GM20431 (cell line): ENCODE data around the gene DVL3.
"Not testable (repeated sequence)": the region's sequence is repeated elsewhere in the genome, so short reads cannot be mapped to it uniquely, and the experiment has no call there.

Experiments
- in situ Hi-C: fragments of 300-500 bp; cut with MseI, MboI; formaldehyde crosslinking; loops from one replicate; pipeline ENCODE4 v1.15.0; 2020; ENCODE audit warnings: low sequenced_read_pairs; ENCODE audit not compliant: unreplicated experiment

The DVL3 gene

DNA sequence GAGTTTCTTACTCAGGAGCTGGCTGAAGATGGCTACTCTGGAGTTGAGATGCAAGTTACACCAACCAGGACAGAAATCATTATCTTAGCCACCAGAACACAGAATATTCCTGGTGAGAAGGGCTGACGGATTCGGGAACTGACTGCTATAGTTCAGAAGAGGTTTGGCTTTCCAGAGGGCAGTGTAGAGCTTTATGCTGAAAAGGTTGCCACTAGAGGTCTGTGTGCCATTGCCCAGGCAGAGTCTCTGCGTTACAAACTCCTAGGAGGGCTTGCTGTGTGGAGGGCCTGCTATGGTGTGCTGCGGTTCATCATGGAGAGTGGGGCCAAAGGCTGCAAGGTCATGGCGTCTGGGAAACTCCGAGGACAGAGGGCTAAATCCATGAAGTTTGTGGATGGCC, 5.4 kb upstream of the DVL3 start:
- in situ Hi-C loops: not testable (repeated sequence)

DNA sequence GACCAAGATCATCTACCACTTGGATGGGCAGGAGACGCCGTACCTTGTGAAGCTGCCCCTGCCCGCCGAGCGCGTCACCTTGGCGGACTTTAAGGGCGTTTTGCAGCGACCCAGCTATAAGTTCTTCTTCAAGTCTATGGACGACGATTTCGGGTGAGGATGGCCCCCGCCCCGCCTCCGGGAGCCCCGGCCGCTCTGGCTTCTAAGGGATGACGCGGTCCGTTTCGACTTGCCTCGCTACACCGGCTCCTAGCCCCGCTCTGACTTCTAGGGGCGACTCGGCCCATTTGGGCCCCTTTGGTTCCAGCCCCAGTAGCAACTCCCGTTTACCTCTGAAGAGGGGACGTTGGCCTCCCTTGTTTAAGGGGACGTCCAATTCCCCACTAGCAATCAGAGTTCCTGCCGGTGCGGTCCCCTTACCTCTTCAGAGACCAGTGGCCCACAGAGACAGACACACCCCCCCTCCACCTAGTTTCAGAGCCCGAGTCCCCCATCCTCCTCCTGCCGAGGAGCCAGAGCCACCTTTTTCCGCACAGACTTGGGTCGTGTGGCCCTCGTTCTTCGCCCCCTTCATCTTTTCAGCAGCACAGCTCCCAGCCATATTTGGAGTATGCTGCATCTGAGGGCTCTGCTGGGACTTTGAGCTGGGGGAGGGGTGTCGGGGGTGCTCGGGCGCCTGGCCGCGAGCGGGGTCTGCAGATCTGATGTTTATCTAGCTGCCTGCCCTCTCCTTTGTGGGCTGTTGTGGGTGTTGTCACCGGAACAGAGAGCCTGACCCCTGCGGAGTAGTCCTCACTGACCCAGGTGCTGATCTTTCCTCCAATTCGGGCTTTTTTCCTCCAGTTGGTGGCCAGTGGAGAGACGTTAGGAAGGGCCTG, 706 bp downstream of the DVL3 start:
- in situ Hi-C loops: no loop called here

DNA sequence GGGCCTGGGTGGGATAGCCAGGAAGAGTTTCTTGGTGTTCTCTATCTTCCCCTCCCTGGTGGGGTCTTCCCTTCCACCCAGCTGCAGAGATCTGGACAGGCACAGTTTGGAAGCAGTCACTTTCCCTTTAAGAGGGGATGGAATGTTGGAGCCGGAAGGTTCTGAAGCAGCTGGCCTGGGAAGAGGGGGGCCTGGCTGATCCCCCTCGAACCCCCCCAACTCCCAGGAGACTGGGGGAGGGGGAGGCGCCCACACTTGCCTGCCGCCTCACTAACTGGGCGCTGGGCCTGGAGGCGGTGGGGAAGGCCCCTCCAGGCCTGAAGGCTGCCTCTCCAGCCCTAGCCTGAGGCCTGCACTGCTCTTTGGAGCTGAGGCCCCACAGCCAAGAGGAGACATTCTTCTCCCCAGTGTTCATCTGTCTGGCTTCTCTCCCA, 1.4 kb downstream of the DVL3 start:
- in situ Hi-C loops: no loop called here

DNA sequence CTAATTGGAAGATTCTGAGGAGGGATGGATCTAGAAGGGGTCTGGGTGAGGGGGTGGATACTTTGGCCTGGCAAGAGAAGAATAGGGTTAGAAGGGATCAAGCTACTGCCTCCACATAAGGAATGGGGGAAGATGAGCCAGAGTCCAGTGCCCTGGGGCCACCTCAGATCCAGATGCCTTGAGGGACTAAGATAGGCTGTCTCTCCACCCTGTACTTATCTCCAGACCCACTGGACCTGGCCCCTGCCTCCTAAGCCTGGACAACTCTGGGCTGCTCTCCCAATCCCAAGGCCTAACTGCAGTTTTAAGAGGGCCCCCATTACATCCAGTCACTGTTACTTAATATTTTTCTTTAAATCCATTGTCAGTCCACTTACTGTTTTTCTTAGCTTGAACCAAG, 2.0 kb downstream of the DVL3 start:
- in situ Hi-C loops: no loop called here

DNA sequence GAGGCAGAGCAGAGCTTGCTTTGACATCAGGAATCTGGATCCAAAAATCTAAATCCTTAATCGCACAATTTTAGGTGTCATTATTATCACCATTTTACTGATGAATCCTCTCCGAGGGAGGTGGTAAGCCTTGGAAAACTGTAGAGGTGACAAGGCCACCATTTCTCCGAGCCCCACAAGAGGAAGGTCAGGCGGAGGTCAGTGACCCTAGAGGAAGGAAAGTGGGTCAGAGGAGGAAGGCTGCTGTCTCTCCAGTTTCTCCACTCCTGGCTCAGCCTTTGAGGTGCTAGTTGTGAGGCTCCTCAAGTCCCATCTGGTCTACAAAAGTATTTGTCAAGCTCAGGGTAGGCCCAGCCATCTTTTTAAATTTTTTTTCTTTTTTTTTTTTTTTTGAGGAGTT, 3.2 kb downstream of the DVL3 start:
- in situ Hi-C loops: no loop called here

DNA sequence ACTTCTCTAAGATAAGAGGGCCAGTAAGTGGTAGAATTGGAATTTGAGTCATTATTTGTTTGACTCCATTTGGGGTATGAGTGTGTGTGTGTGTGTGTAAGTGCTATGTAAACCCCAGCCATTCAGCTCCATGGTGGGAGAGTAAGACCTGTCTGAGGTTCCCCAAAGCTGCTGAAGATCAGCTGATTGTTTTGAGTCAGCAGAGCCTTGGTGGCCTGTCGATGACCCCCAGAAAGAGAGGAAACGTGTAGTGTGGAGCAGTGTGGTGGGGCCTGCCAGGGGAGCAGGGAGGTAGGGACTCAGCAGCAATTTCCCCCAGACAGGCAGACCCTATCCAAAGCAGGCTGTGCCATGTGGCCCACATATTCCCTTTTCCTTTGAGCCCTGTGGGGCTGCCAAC, 5.3 kb downstream of the DVL3 start:
- in situ Hi-C loops: no loop called here

DNA sequence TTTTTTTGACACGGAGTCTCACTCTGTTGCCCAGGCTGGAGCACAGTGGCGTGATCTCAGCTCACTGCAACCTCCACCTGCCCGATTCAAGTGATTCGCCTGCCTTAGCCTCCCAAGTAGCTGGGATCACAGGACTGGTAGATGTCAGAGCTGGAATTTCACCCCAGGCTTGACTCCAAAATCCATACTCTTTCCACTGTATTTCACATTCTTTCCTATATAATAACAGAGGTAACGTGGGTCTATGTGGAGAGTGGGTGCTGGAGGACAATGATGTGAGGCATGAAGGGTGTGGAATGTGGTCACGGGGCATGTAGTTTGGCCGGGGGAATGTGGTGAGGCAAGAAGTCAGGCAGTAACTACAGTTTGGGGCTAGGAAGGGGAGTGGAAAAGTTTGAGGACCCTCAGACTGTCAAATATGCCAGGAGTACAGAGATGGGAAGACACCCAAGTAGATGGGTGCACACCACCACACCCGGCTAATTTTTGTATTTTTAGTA, 7.4 kb downstream of the DVL3 start:
- in situ Hi-C loops: not testable (repeated sequence)

DNA sequence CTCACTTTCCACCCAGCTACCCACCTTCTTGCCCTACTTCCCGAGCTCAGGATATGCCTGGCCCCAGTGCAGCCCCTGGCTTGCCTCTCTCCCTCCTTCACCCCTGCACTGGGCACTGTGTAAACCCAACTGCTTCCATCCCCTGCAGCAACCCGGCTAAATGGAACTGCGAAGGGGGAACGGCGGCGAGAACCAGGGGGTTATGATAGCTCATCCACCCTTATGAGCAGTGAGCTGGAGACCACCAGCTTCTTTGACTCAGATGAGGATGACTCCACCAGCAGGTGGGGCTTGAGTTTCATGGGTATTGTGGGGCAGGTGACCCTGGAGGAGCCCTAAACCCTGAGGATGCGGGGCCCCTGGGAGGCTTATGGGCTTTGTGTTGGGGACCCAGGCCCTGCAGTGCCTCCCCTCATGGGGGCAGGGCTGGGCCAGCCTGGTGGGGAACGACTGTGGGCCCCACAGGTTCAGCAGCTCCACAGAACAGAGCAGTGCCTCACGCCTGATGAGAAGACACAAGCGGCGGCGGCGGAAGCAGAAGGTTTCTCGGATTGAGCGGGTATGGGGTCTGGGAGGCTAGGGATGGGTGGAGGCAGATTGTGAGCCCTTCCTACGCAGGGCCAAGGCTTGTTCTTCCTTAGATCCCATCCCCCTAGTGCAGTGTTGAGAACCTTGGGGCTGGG, 9.6 kb downstream of the DVL3 start:
- in situ Hi-C loops: no loop called here

DNA sequence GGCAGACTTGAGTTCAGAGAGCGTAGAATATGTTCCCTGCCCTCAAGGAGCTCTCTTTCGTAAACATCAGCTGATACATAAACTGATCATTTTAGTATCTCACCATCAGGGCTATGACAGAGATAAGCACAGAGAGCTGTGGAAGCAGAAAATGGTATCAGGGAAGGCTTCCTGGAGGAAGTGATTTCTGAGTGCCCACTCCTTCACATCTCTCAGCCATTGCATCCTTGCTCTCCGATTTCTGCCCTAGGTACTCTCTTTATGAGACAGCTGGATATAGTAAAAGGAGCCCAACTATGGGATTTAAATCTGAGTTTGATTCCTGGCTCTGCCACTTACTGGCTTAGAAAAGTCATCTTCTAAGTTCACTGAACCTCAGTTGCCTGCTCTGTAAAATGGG, 10.4 kb downstream of the DVL3 start:
- in situ Hi-C loops: no loop called here

DNA sequence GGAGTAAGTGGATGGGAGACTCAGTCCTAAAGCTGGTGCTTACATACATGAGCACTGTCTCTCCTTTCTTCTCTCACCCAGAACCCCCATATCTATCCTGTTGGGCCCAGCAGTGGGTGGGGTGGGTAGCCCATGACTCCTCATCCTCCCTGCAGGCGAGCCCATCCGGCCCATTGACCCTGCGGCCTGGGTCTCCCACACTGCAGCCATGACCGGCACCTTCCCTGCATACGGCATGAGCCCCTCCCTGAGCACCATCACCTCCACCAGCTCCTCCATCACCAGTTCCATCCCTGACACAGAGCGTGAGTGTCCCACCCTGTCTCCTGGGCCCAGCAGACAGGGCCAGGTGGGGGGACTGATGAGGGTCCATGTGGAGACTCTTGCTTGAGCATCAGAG, 11.5 kb downstream of the DVL3 start:
- in situ Hi-C loops: no loop called here

DNA sequence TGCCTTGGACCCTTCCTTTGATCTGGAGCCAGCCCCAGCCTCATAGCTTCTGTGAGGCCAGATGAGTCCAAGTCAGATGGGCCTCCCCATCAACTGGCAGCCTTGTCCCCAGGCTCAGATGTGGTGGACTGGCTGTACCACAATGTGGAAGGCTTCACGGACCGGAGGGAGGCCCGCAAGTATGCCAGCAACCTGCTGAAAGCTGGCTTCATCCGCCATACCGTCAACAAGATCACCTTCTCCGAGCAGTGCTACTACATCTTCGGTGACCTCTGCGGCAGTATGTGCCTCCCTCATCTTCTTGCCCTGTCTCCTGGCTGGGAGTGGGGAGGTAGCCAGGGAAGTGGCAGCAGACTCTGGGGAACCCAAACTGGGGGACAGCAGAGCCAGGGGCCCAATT, 12.6 kb downstream of the DVL3 start:
- in situ Hi-C loops: no loop called here

DNA sequence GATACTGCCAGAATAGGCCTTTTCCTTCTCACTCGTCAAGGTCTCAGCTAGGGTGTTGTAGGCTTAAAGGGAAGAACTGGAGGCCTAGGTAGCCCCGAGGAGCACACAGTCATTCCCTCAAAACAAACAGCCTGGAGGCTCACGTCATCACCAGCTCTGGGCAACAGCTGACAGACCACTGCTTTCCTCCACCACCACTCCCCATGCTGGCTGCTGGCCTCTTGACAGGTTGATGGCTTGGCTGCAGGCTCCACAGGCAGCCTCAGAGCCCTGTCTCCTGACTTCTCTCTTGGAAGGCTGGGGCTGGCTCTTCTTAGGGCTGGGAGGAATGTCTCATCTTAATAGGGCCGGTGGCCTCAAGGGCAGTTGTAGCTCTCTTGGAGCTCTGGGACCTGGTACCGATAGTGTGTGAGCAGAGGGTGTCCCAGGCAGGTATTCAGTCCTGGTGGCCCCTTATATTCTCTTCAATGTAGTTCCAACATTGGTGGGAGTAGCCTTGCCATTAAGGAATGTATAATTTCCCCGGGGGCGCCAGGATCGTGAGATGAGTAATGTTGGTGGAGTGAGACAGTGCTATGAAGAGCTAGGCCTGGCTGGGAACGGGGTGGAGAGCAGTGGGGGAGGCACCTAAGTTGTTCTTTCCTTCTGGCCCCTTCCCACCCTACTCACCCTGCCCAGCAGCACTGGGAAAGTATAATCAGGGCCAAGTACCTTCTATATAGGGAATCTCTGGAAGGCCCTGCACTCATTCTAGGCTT, 13.4 kb downstream of the DVL3 start:
- in situ Hi-C loops: no loop called here

DNA sequence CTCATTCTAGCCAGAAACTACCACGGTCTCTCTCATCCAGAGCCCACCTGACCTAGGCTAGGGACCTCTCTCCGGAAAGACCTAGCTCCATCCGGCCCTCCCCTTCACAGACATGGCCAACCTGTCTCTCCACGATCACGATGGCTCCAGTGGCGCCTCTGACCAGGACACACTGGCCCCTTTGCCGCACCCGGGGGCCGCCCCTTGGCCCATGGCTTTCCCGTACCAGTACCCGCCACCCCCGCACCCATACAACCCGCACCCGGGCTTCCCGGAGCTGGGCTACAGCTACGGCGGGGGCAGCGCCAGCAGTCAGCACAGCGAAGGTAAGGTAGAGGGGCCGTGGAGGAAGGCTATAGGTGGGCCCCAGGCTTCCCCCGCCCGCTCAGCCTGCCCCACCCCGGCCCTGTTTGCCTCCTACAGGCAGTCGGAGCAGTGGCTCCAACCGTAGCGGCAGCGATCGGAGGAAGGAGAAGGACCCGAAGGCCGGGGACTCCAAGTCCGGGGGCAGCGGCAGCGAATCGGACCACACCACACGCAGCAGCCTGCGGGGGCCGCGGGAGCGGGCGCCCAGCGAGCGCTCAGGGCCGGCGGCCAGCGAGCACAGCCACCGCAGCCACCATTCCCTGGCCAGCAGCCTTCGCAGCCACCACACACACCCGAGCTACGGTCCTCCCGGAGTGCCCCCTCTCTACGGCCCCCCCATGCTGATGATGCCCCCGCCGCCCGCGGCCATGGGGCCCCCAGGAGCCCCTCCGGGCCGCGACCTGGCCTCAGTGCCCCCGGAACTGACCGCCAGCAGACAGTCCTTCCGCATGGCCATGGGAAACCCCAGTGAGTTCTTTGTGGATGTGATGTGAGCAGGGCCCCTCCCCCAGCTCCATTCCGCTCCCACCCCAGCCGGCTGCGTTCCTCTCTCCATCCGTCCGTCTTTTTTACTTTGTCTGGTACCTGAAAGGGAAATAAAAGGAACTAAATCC, 15.0 kb downstream of the DVL3 start:
- in situ Hi-C loops: no loop called here

DNA sequence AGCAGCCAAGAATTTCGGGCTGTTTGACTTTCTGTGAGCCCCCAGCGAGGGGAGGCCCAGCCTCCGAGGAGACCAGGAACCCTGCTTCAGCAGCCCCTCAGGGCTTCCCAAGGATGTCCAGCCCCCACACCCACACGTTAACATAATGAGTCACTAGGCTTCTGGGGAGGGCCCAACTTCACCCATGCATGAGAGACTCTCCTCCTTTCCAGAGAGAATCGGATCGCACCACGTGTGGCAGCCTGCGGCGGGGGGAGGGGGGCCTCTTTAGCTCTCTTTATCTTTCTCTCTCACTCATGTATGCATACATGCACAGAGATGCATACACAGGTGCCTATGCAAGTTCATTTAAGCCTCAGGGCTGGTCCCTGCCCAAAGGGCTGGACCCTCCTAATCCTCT, 16.4 kb downstream of the DVL3 start:
- in situ Hi-C loops: no loop called here

DNA sequence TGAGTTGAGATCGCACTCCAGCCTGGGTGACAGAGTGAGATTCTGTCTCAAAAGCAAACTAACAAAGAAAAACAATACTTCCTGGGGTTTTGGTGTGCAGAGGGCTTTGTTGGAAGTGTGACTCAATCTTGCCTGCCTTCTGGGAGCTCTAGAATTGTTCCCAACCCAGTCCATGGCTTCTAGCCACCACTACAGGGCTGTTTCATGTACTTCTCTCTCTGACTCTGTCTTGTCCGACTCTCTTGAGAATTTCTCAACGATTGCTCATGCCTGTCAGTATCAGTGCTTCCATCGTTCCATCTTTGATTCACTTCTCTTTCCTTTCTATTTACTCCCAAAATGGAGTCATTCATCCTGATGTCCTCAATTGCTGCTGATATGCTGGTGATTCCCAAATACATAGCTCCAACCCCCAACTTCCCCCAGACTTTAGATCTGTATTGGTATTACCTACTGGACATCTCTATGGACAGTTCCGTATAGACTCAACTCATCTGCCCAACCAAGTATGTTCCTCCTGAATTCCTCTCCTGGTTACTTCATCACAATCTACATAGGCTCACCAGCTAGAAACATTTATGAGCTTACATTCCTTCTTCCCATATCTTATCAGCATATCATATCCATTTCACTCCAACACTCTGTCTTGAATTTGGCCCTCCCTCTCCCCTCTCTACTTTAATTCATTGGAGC, 17.6 kb downstream of the DVL3 start:
- in situ Hi-C loops: no loop called here

DNA sequence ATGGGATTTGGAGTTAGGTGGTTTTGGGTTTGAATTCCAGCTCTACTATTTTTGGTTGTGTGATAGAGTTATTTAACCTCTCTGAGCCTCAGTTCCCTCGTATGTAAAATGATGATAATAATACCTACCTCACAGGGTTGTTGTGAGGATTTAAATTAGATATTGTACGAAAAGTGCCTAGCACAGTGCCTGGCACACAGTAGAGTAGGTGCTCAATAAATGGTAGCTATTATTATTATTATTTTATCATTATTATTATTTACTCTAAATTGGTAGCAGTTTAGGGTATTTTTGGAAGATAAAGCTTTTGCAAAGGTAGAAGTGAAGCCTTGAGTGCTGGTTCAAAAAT, 18.2 kb downstream of the DVL3 start:
- in situ Hi-C loops: no loop called here

DNA sequence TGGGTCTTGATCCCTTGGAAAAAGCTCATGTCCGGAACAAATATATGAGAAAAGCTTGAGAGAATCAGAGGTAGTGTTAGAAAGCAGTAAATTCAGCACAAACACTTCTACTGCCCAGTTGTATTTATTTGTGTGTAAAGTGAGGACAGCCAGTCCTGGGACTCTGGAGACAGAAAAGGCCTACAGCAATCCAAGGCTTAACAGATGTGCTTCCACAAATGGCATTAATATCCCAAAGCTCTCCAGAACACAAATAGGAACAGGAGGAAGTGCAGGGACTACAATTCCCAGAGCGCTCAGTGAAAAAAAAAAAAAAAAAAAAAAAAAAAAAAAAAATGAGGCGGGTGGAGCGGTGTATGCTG, 19.1 kb downstream of the DVL3 start:
- in situ Hi-C loops: no loop called here

DNA sequence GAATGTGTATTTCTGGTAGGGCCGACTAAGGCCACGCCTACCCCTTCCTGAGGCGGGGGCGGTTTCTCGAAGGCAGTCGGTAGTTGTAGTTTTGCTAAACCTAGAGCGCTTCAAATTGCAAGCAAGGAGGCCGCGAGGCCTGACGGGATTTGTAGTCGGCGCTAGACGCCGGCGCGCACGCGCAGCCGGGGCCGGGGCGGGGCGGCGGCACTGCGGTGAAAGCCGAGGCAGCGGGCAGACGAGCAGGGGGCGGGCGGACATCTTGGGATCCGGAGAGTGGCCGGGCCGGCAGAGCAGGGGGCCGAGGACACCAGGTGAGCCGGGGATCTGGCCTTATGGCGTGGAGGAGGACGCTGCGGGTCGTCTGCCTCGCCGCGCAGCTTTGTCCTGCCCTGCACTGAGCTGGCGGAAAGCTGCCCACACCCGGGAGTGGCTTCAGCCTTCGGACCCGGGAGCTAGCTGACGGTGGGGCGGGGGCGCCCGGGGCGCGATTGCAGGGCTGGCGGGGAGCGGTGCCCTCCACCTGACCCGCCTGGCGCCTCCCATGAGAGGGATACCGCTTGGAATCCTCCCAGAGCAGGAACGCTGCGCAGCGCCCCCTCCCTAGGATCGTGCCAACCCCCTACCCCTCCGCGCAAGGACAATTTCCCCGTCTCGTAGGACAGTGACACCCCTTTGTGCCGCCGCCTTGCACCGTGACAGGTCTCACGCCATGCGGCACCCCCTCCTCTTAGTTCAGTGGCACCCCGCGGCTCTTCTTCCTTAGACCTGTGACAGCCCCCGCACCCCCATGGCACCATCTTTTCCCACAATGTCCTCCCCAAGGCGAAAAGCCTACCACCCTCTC, 19.7 kb downstream of the DVL3 start, which contains the start of gene AP2M1:
AP2M1 (plus strand) TSS at position 210 of the 847 bp plus-strand sequence. CDS start 2,139 bp downstream, outside the sequence.
- in situ Hi-C loops: no loop called here
